Stimulated activated CD8-positive, alpha-beta memory T cell treated with anti-CD3 and anti-CD28 coated beads, Interleukin-2, amount 100 ng/mL, for 1 hour (primary cell): ENCODE results near the gene PEX11B.
"Not testable (repeated sequence)": the region's sequence is repeated elsewhere in the genome, so short reads cannot be mapped to it uniquely, and the experiment has no call there.

Source experiments
- DNase-seq, 2 donors: peaks; one replicate each; pipeline ENCODE4 v3.0.0-alpha.2; 2020; ENCODE audit warnings: low read depth in 2 of 2

PEX11B gene

GRCh38 chr1:145952903-145953302 lies 34.4 kb upstream of the PEX11B start:
- DNase-seq, result no peak

GRCh38 chr1:145951526-145951925 lies 33.0 kb upstream of the PEX11B start:
- no peak for DNase-seq

- no peak for DNase-seq
Measured at GRCh38 chr1:145949219-145949618, 30.7 kb upstream of the PEX11B start.

- no peak for DNase-seq
Measured at GRCh38 chr1:145947551-145947950, 29.0 kb upstream of the PEX11B start.

GRCh38 chr1:145946477-145946986 lies 28.0 kb upstream of the PEX11B start:
- DNase-seq, result no peak

GRCh38 chr1:145944532-145944931 lies 26.0 kb upstream of the PEX11B start:
- no peak for DNase-seq

GRCh38 chr1:145942871-145943270 lies 24.4 kb upstream of the PEX11B start:
- no peak for DNase-seq

GRCh38 chr1:145942405-145942804 lies 23.9 kb upstream of the PEX11B start:
- DNase-seq, result no peak

- no peak for DNase-seq
Measured at GRCh38 chr1:145937436-145937835, 18.9 kb upstream of the PEX11B start.

- DNase-seq, result no peak
Measured at GRCh38 chr1:145936247-145936646, 17.7 kb upstream of the PEX11B start.

- no peak for DNase-seq
Measured at GRCh38 chr1:145935708-145936107, 17.2 kb upstream of the PEX11B start.

- DNase-seq, result not testable (repeated sequence)
Measured at GRCh38 chr1:145932522-145933009, 14.0 kb upstream of the PEX11B start.

GRCh38 chr1:145927916-145928643 lies 9.6 kb upstream of the PEX11B start:
- no peak for DNase-seq

- peak; percentile 83 to 85 for DNase-seq
Measured at GRCh38 chr1:145927063-145927886, 8.8 kb upstream of the PEX11B start, which contains the start of gene RBM8A. Gene RBM8A, minus strand, starts transcription at chr1:145927484. Its CDS starts 58 bp downstream, at chr1:145927426.

- peak in 1 of 2 donors; percentile 12 for DNase-seq
Measured at GRCh38 chr1:145926686-145927062, 8.2 kb upstream of the PEX11B start.

- DNase-seq, result no peak
Measured at GRCh38 chr1:145922266-145922665, 3.7 kb upstream of the PEX11B start.

GRCh38 chr1:145920297-145920696 lies 1.8 kb upstream of the PEX11B start:
- DNase-seq, result not testable (repeated sequence)

GRCh38 chr1:145918992-145919939 lies 749 bp upstream of the PEX11B start:
- no peak for DNase-seq

- no peak for DNase-seq
Measured at GRCh38 chr1:145917595-145917994, 922 bp downstream of the PEX11B start.

GRCh38 chr1:145916745-145917144 lies 1.8 kb downstream of the PEX11B start:
- no peak for DNase-seq

GRCh38 chr1:145912128-145912641 lies 6.3 kb downstream of the PEX11B start:
- DNase-seq, result no peak
